Measurements from ENCODE around the gene KCNH4.

DNA sequence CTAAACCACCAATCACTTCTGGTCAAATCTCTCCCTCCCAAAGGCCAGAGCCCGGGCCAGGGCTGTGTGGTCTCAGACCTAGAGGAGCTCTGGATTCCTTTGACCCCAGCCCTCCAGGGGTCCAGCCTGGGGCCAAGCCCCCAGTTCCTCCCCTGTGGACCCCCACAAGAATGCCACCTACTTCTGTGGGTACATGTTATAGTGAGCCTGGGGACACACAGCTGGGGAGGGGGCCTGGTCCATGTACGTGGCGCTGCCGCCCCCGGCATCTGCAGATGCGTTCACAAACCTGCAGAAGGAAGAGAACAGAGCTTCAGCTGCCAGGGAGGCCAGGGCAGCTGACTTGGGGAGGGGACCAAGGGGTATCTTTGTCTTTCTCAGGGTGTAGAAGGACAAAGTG, 21.2 kb upstream of the KCNH4 start:
- TF ChIP-seq POLR2A (IDR thresholded peaks at IDR 0.05), result no peak
- TF ChIP-seq, protein P1, sequence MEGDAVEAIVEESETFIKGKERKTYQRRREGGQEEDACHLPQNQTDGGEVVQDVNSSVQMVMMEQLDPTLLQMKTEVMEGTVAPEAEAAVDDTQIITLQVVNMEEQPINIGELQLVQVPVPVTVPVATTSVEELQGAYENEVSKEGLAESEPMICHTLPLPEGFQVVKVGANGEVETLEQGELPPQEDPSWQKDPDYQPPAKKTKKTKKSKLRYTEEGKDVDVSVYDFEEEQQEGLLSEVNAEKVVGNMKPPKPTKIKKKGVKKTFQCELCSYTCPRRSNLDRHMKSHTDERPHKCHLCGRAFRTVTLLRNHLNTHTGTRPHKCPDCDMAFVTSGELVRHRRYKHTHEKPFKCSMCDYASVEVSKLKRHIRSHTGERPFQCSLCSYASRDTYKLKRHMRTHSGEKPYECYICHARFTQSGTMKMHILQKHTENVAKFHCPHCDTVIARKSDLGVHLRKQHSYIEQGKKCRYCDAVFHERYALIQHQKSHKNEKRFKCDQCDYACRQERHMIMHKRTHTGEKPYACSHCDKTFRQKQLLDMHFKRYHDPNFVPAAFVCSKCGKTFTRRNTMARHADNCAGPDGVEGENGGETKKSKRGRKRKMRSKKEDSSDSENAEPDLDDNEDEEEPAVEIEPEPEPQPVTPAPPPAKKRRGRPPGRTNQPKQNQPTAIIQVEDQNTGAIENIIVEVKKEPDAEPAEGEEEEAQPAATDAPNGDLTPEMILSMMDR (IDR thresholded peaks at IDR 0.05), result no peak

Measured in body of pancreas (tissue), 4 donors.